H9 (cell line): ENCODE results near the gene ACTN4. TPM values are rescaled to one million over a fixed set of nuclear protein-coding genes. Genes with fewer than 3 reads are reported as not detected.

Experiments
- DNase-seq: peaks from one replicate; pipeline ENCODE4 v3.0.0-alpha.2; 2017
- H2AFZ ChIP-seq: one replicate; pipeline ENCODE4 v1.6.1; 2013; ENCODE audit warnings: mild to moderate bottlenecking, low read length, control low read depth, moderate library complexity
- H2AK5ac ChIP-seq: 2 replicates; pipeline ENCODE4 v1.6.1; 2013; ENCODE audit warnings: low read length, control low read depth, mixed read lengths; ENCODE audit not compliant: insufficient read length
- H2BK120ac ChIP-seq: one replicate; pipeline ENCODE4 v1.6.1; 2013; ENCODE audit warnings: low read depth, mild to moderate bottlenecking, low read length, control low read depth, inconsistent platforms; ENCODE audit not compliant: poor library complexity, severe bottlenecking
- H2BK12ac ChIP-seq: 2 replicates; pipeline ENCODE4 v1.6.1; 2013; ENCODE audit warnings: low read length, control low read depth, mixed read lengths, low read depth; ENCODE audit not compliant: insufficient read length
- H2BK15ac ChIP-seq: 2 replicates; pipeline ENCODE4 v1.6.1; 2013; ENCODE audit warnings: low read depth, low read length, control low read depth
- H2BK20ac ChIP-seq: one replicate; pipeline ENCODE4 v1.6.1; 2013; ENCODE audit warnings: low read depth, mild to moderate bottlenecking, low read length, control low read depth, inconsistent platforms; ENCODE audit not compliant: poor library complexity, severe bottlenecking
- H2BK5ac ChIP-seq: 2 replicates; pipeline ENCODE4 v1.6.1; 2013; ENCODE audit warnings: low read length, control low read depth, mixed read lengths; ENCODE audit not compliant: insufficient read length
- H3K14ac ChIP-seq: 2 replicates; pipeline ENCODE4 v1.6.1; 2013; ENCODE audit warnings: low read length, control low read depth; ENCODE audit not compliant: insufficient read depth
- H3K18ac ChIP-seq: 2 replicates; pipeline ENCODE4 v1.6.1; 2013; ENCODE audit warnings: low read depth, mild to moderate bottlenecking, mixed read lengths, low read length, control low read depth; ENCODE audit not compliant: insufficient read length
- H3K23ac ChIP-seq: 2 replicates; pipeline ENCODE4 v1.6.1; 2013; ENCODE audit warnings: low read length, control low read depth, mixed read lengths, low read depth; ENCODE audit not compliant: insufficient read length
- H3K23me2 ChIP-seq: 2 replicates; pipeline ENCODE4 v1.6.1; 2013; ENCODE audit warnings: low read depth, mild to moderate bottlenecking, mixed read lengths, low read length, control low read depth; ENCODE audit not compliant: insufficient read length, poor library complexity, severe bottlenecking
- H3K27ac ChIP-seq: 2 replicates; pipeline ENCODE4 v1.5.1; 2013; ENCODE audit warnings: low read length, control low read depth, mixed read lengths, low read depth; ENCODE audit not compliant: insufficient read length
- H3K27me3 ChIP-seq: 2 replicates; pipeline ENCODE4 v1.6.1; 2013; ENCODE audit warnings: low read length, control low read depth, inconsistent platforms; ENCODE audit not compliant: insufficient read depth
- H3K4ac ChIP-seq: 2 replicates; pipeline ENCODE4 v1.6.1; 2013; ENCODE audit warnings: low read depth, mild to moderate bottlenecking, control low read depth, inconsistent platforms, low read length, moderate library complexity
- H3K4me1 ChIP-seq: 2 replicates; pipeline ENCODE4 v1.6.1; 2013; ENCODE audit warnings: low read length, control low read depth, inconsistent platforms; ENCODE audit not compliant: insufficient read depth
- H3K4me2 ChIP-seq: 2 replicates; pipeline ENCODE4 v1.6.1; 2013; ENCODE audit warnings: low read length, control low read depth, mixed read lengths; ENCODE audit not compliant: insufficient read length, insufficient read depth
- H3K56ac ChIP-seq: 2 replicates; pipeline ENCODE4 v1.6.1; 2013; ENCODE audit warnings: low read depth, mild to moderate bottlenecking, mixed read lengths, low read length, control low read depth; ENCODE audit not compliant: insufficient read length
- H3K79me1 ChIP-seq: 2 replicates; pipeline ENCODE4 v1.6.1; 2013; ENCODE audit warnings: low read depth, mild to moderate bottlenecking, moderate library complexity, low read length, control low read depth, inconsistent platforms; ENCODE audit not compliant: insufficient read depth, poor library complexity, severe bottlenecking
- H3K79me2 ChIP-seq: 2 replicates; pipeline ENCODE4 v1.6.1; 2013; ENCODE audit warnings: low read length, control low read depth, inconsistent platforms; ENCODE audit not compliant: insufficient read depth
- H3K9ac ChIP-seq: 2 replicates; pipeline ENCODE4 v1.6.1; 2013; ENCODE audit warnings: low read length, control low read depth, mixed read lengths; ENCODE audit not compliant: insufficient read length; ENCODE audit errors: extremely low read depth
- H3K9me3 ChIP-seq: one replicate; pipeline ENCODE4 v1.6.1; 2013; ENCODE audit warnings: low read depth, low read length, inconsistent platforms; ENCODE audit not compliant: control insufficient read depth
- H3T11ph ChIP-seq: one replicate; pipeline ENCODE4 v1.6.1; 2013; ENCODE audit warnings: mild to moderate bottlenecking, low read length, control low read depth, inconsistent platforms
- H4K20me1 ChIP-seq: one replicate; pipeline ENCODE4 v1.6.1; 2013; ENCODE audit not compliant: control insufficient read depth, insufficient read length, insufficient read depth
- H4K5ac ChIP-seq: 2 replicates; pipeline ENCODE4 v1.6.1; 2013; ENCODE audit warnings: low read depth, mild to moderate bottlenecking, mixed read lengths, low read length, control low read depth; ENCODE audit not compliant: insufficient read length
- H4K8ac ChIP-seq: replicated peaks from 2 replicates; pipeline ENCODE4 v1.6.1; 2013; ENCODE audit warnings: low read length, control low read depth, mixed read lengths, low read depth; ENCODE audit not compliant: insufficient read length
- H4K91ac ChIP-seq: 2 replicates; pipeline ENCODE4 v1.6.1; 2013; ENCODE audit warnings: low read depth, mild to moderate bottlenecking, moderate library complexity, mixed read lengths, low read length, control low read depth; ENCODE audit not compliant: insufficient read length
- H3K27ac Mint-ChIP-seq, 3 experiments: 2 replicates in 2 of 3; 3 replicates in 1 of 3; pipeline ENCODE4 v1.8.0; 2020 to 2021; ENCODE audit warnings: mixed read lengths in 3 of 3, mild to moderate bottlenecking in 1 of 3, moderate library complexity in 1 of 3
- H3K27me3 Mint-ChIP-seq: 2 replicates; pipeline ENCODE4 v1.8.0; 2021; ENCODE audit warnings: low read depth, mild to moderate bottlenecking, moderate library complexity, mixed read lengths
- H3K36me3 Mint-ChIP-seq, 3 experiments: 2 replicates in 2 of 3; 3 replicates in 1 of 3; pipeline ENCODE4 v1.8.0; 2020 to 2021; ENCODE audit warnings: low read depth in 3 of 3, mixed read lengths in 3 of 3; ENCODE audit not compliant: insufficient read depth in 1 of 3
- H3K4me1 Mint-ChIP-seq, 2 experiments: 2 replicates each; pipeline ENCODE4 v1.8.0; 2020; ENCODE audit warnings: mixed read lengths in 2 of 2
- H3K4me3 Mint-ChIP-seq, 2 experiments: 2 replicates in 1 of 2; 3 replicates in 1 of 2; pipeline ENCODE4 v1.8.0; 2020 to 2021; ENCODE audit warnings: mild to moderate bottlenecking in 2 of 2, mixed read lengths in 2 of 2, moderate library complexity in 1 of 2
- H3K9me3 Mint-ChIP-seq, 2 experiments: 2 replicates in 1 of 2; 3 replicates in 1 of 2; pipeline ENCODE4 v1.8.0; 2020; ENCODE audit warnings: mild to moderate bottlenecking in 2 of 2, mixed read lengths in 2 of 2, moderate library complexity in 1 of 2
- CTCF ChIP-seq: fragments of 200-600 bp; sonication (generic); conservative IDR thresholded peaks from 3 replicates; pipeline ENCODE4 v1.8.0; 2021; ENCODE audit warnings: antibody characterized with exemption, mild to moderate bottlenecking
- WGBS: extraction: QIAGEN DNeasy Blood & Tissue Kit; methylation state at CpG from one replicate; pipeline ENCODE4 v1.1.7; 2013; ENCODE audit warnings: missing lambda C conversion rate, low lambda C conversion rate, mixed read lengths; ENCODE audit not compliant: insufficient read length; ENCODE audit errors: extremely low coverage; 5-methylcytosine and 5-hydroxymethylcytosine counted together
- total RNA-seq: library from RNA; stranded (reverse); gene quantifications from 2 replicates; pipeline ENCODE4 v1.2.1, GENCODE V29; 2021

The ACTN4 gene
- total RNA-seq, 1 experiment from 2014 or later, result 369 TPM

GRCh38 chr19:38719761-38720558 is 72.5 kb downstream of the ACTN4 start:
- DNase-seq, result no peak
- Histone ChIP-seq H3T11ph (no peak overlapping the region), H3K23me2 (no peaks in the 10 kb centered on the region), H3K9ac (no peak overlapping the region), H2BK12ac (no peak overlapping the region), H3K27ac (no peak overlapping the region), H2BK120ac (no peak overlapping the region), H3K4ac (no peak overlapping the region), H3K9me3 (no peaks in the 10 kb centered on the region), H4K8ac (no peak overlapping the region), H4K5ac (no peak overlapping the region), H3K18ac (no peak overlapping the region), H3K4me2 (no peak overlapping the region), H3K4me1 (no peaks in the 10 kb centered on the region), H3K79me1 (no peaks in the 10 kb centered on the region), H3K23ac (no peak overlapping the region), H4K20me1 (no peaks in the 10 kb centered on the region), H2BK5ac (no peak overlapping the region), H2BK20ac (no peak overlapping the region), H2AFZ (no peak overlapping the region), H2AK5ac (no peak overlapping the region), H3K79me2 (no peaks in the 10 kb centered on the region), H3K56ac (no peak overlapping the region), H3K27me3 (no peaks in the 10 kb centered on the region), H3K14ac (no peak overlapping the region), H4K91ac (no peak overlapping the region), H2BK15ac (no peak overlapping the region)
- no peak for TF ChIP-seq CTCF
- Mint-ChIP-seq H3K27ac (peak overlapping the region in 1 of 3 experiments; percentile 32; a peak in 1 of 7 replicates), H3K4me3 (no peak overlapping the region), H3K36me3 (peaks cover 28 to 80% (median 75%) of the 10 kb centered on the region in 3 experiments; a peak in 6 of 7 replicates), H3K27me3 (no peaks in the 10 kb centered on the region), H3K9me3 (no peaks in the 10 kb centered on the region), H3K4me1 (peaks cover 0 to 4% of the 10 kb centered on the region in 2 experiments; a peak in 1 of 4 replicates)
- no CpG with 5 or more reads among the region's 24 CpGs for WGBS
